Subcutaneous adipose tissue (tissue), 4 donors: Measurements from ENCODE around the gene TAX1BP1. TPM values are rescaled to one million over a fixed set of nuclear protein-coding genes. Genes with fewer than 3 reads are reported as not detected.

ENCODE experiments used
- CTCF ChIP-seq: fragments of 450-650 bp; IDR thresholded peaks from one replicate; pipeline ENCODE4 v1.5.1; 2016; ENCODE audit warnings: low read depth, mild to moderate bottlenecking, control low read depth, antibody characterized with exemption, moderate library complexity
- total RNA-seq, 4 donors: library from RNA; depleted of rRNA; stranded (reverse); fragments of >200 nt; gene quantifications; one replicate each; pipeline ENCODE4 v1.1.0, GENCODE V29; 2016

TAX1BP1 gene
- 100 to 1,000 TPM in 2 of 4 donors, 10 to 100 TPM in 2; 80.8 to 113 (median 101) TPM for total RNA-seq

- no peak for TF ChIP-seq CTCF
Measured at GRCh38 chr7:27739909-27740448, at the start of gene TAX1BP1. Gene TAX1BP1, plus strand, starts transcription at chr7:27740162. Its CDS starts 8,363 bp downstream, at chr7:27748525.

- no peak for TF ChIP-seq CTCF
Measured at GRCh38 chr7:27690649-27691048, 49.3 kb upstream of the TAX1BP1 start.

- no peak for TF ChIP-seq CTCF
Measured at GRCh38 chr7:27693794-27694193, 46.2 kb upstream of the TAX1BP1 start.

- TF ChIP-seq CTCF = no peak
Measured at GRCh38 chr7:27695096-27695495, 44.9 kb upstream of the TAX1BP1 start.

GRCh38 chr7:27697861-27698430, 42.0 kb upstream of the TAX1BP1 start:
- TF ChIP-seq CTCF = no peak

GRCh38 chr7:27699751-27700150, 40.2 kb upstream of the TAX1BP1 start:
- no peak for TF ChIP-seq CTCF

- no peak for TF ChIP-seq CTCF
Measured at GRCh38 chr7:27700501-27700900, 39.5 kb upstream of the TAX1BP1 start.
